ENCODE measurements around the gene DOCK9. TPM values are rescaled to one million over a fixed set of nuclear protein-coding genes. Genes with fewer than 3 reads are reported as not detected.
"Not testable (repeated sequence)": the region's sequence is repeated elsewhere in the genome, so short reads cannot be mapped to it uniquely, and the experiment has no call there.

DOCK9 gene
- total RNA-seq, 1 donor from 2014 or later, result 56.3 TPM

DNA sequence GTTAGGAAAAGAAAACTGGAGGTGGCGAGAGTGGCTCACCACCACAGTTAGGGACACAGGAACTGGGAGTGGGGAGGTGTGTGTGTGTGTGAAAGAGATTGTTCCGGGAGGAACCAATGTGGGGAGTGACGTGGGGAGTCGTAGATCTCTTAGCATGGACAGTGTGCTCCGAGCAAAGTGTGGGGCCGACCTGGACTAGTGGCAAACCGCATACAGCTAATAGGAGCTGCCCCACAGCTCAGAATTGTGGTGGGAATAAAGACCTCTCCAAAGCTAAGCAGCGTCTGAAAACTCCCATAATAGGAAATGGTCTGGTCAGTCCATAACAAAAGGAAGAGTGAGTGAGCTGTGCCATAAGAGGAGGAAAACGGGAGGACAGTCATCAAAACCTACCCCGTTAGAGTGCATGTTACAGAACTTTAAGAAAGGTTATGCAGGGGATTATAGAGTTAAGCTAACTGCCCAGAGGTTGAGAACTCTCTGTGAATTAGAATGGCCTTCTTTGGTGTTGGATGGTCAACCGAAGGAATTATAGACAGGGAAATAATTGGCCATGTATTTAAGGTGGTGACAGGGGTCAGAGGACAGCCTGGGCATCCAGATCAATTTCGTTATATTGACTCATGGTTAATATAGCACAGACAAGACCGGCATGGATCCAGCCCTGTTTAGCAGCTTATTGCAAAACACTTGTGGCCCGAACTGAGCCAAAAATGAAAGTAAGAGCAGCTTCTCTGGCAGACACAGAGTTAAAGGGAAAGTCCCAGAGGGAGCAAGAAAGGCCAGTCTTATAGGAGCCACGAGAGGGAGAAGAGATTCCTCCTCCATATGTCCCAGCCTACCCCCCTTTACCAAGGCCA is 216.5 kb downstream of the DOCK9 start:
- H3K4me1 ChIP-seq (ENCODE audit: insufficient read depth, low read length), result no peaks in the 10 kb centered on the region
- no peaks in the 10 kb centered on the region for H3K79me2 ChIP-seq (ENCODE audit: insufficient read depth, low read length)
- H2AFZ ChIP-seq (ENCODE audit: low read depth, low read length), result peak overlapping the region; percentile 69

GRCh38 chr13:98755729-98756128 is 222.1 kb downstream of the DOCK9 start:
- Histone ChIP-seq H3K4me1 (ENCODE audit: insufficient read depth, low read length) (peaks cover 7% of the 10 kb centered on the region), H3K79me2 (ENCODE audit: insufficient read depth, low read length) (no peaks in the 10 kb centered on the region), H3K36me3 (ENCODE audit: insufficient read depth, low read length) (no peaks in the 10 kb centered on the region), H3K4me3 (ENCODE audit: insufficient read depth, low read depth, low read length) (no peak overlapping the region), H2AFZ (ENCODE audit: low read depth, low read length) (no peak overlapping the region), H3K9ac (ENCODE audit: low read length) (no peak overlapping the region), H4K20me1 (ENCODE audit: insufficient read depth, low read length) (no peaks in the 10 kb centered on the region), H3K4me2 (ENCODE audit: low read length) (no peak overlapping the region), H3K27me3 (ENCODE audit: insufficient read depth, low read length) (peaks cover 18% of the 10 kb centered on the region), H3K9me3 (ENCODE audit: insufficient read depth, low read depth, low read length) (no peaks in the 10 kb centered on the region), H3K27ac (ENCODE audit: low read depth, low read length) (no peak overlapping the region)
- peaks cover 1% of the 10 kb centered on the region for H3K36me3 Mint-ChIP-seq (ENCODE audit: low read depth, unreplicated experiment)
- FAIRE-seq, result no peak
- TF ChIP-seq EZH2 (IDR thresholded peaks at IDR 0.05; ENCODE audit: insufficient read depth, low read length) (no peak), CTCF (IDR thresholded peaks at IDR 0.05; ENCODE audit: insufficient read depth, low read depth, low read length) (no peak)
- H3K27ac Mint-ChIP-seq (ENCODE audit: unreplicated experiment), result no peak overlapping the region
- no peak for DNase-seq (ENCODE audit: low read depth)
- H3K27me3 Mint-ChIP-seq (ENCODE audit: low read depth, unreplicated experiment), result peaks cover 56% of the 10 kb centered on the region
- H3K4me3 Mint-ChIP-seq (ENCODE audit: unreplicated experiment), result no peak overlapping the region
- no peaks in the 10 kb centered on the region for H3K4me1 Mint-ChIP-seq (ENCODE audit: low read depth, unreplicated experiment)
- H3K9me3 Mint-ChIP-seq (ENCODE audit: unreplicated experiment), result peaks cover 24% of the 10 kb centered on the region

More for the DNA sequence above, 216.5 kb downstream of the DOCK9 start:
- H3K36me3 ChIP-seq (ENCODE audit: insufficient read depth, low read length), result no peaks in the 10 kb centered on the region
- no peak overlapping the region for H3K27ac ChIP-seq (ENCODE audit: low read depth, low read length)
- H3K4me3 ChIP-seq (ENCODE audit: insufficient read depth, low read depth, low read length), result no peak overlapping the region
- no peaks in the 10 kb centered on the region for H3K9me3 ChIP-seq (ENCODE audit: insufficient read depth, low read depth, low read length)
- H3K27me3 Mint-ChIP-seq (ENCODE audit: low read depth, unreplicated experiment), result peaks cover 32% of the 10 kb centered on the region
- no peak overlapping the region for H3K4me3 Mint-ChIP-seq (ENCODE audit: unreplicated experiment)
- peaks cover 7% of the 10 kb centered on the region for H3K27me3 ChIP-seq (ENCODE audit: insufficient read depth, low read length)
- FAIRE-seq (no peak), DNase-seq (ENCODE audit: low read depth) (peak; percentile 25)
- no peaks in the 10 kb centered on the region for H4K20me1 ChIP-seq (ENCODE audit: insufficient read depth, low read length)
- no peaks in the 10 kb centered on the region for H3K36me3 Mint-ChIP-seq (ENCODE audit: low read depth, unreplicated experiment)
- peaks cover 2% of the 10 kb centered on the region for H3K4me1 Mint-ChIP-seq (ENCODE audit: low read depth, unreplicated experiment)
- no peak for TF ChIP-seq CTCF (IDR thresholded peaks at IDR 0.05; ENCODE audit: insufficient read depth, low read depth, low read length)
- no peak for TF ChIP-seq EZH2 (IDR thresholded peaks at IDR 0.05; ENCODE audit: insufficient read depth, low read length)
- peak overlapping the region; percentile 46 for H3K4me2 ChIP-seq (ENCODE audit: low read length)
- H3K27ac Mint-ChIP-seq (ENCODE audit: unreplicated experiment), result peak overlapping the region; percentile 14
- H3K9me3 Mint-ChIP-seq (ENCODE audit: unreplicated experiment), result peaks cover 4% of the 10 kb centered on the region
- H3K9ac ChIP-seq (ENCODE audit: low read length), result no peak overlapping the region

GRCh38 chr13:98755116-98755515 is 222.7 kb downstream of the DOCK9 start:
- Histone ChIP-seq H3K36me3 (ENCODE audit: insufficient read depth, low read length) (no peaks in the 10 kb centered on the region), H3K4me2 (ENCODE audit: low read length) (no peak overlapping the region), H2AFZ (ENCODE audit: low read depth, low read length) (no peak overlapping the region), H4K20me1 (ENCODE audit: insufficient read depth, low read length) (no peaks in the 10 kb centered on the region), H3K27ac (ENCODE audit: low read depth, low read length) (no peak overlapping the region), H3K4me1 (ENCODE audit: insufficient read depth, low read length) (peaks cover 7% of the 10 kb centered on the region), H3K4me3 (ENCODE audit: insufficient read depth, low read depth, low read length) (no peak overlapping the region), H3K27me3 (ENCODE audit: insufficient read depth, low read length) (peaks cover 21% of the 10 kb centered on the region), H3K9ac (ENCODE audit: low read length) (no peak overlapping the region), H3K79me2 (ENCODE audit: insufficient read depth, low read length) (no peaks in the 10 kb centered on the region), H3K9me3 (ENCODE audit: insufficient read depth, low read depth, low read length) (no peaks in the 10 kb centered on the region)
- DNase-seq (ENCODE audit: low read depth), result no peak
- Mint-ChIP-seq H3K4me1 (ENCODE audit: low read depth, unreplicated experiment) (no peaks in the 10 kb centered on the region), H3K27ac (ENCODE audit: unreplicated experiment) (no peak overlapping the region), H3K27me3 (ENCODE audit: low read depth, unreplicated experiment) (peaks cover 62% of the 10 kb centered on the region), H3K4me3 (ENCODE audit: unreplicated experiment) (no peak overlapping the region), H3K9me3 (ENCODE audit: unreplicated experiment) (peaks cover 24% of the 10 kb centered on the region), H3K36me3 (ENCODE audit: low read depth, unreplicated experiment) (peaks cover 1% of the 10 kb centered on the region)
- FAIRE-seq, result no peak
- no peak for TF ChIP-seq CTCF (IDR thresholded peaks at IDR 0.05; ENCODE audit: insufficient read depth, low read depth, low read length)
- no peak for TF ChIP-seq EZH2 (IDR thresholded peaks at IDR 0.05; ENCODE audit: insufficient read depth, low read length)

GRCh38 chr13:98754468-98754867 is 223.4 kb downstream of the DOCK9 start:
- H3K4me3 Mint-ChIP-seq (ENCODE audit: unreplicated experiment); H3K27ac ChIP-seq (ENCODE audit: low read depth, low read length): not testable (repeated sequence)
- peaks cover 67% of the 10 kb centered on the region for H3K27me3 Mint-ChIP-seq (ENCODE audit: low read depth, unreplicated experiment)

More at GRCh38 chr13:98754468-98754867, 223.4 kb downstream of the DOCK9 start:
- not testable (repeated sequence) for H3K4me1 Mint-ChIP-seq (ENCODE audit: low read depth, unreplicated experiment); H3K4me3 ChIP-seq (ENCODE audit: insufficient read depth, low read depth, low read length); H2AFZ ChIP-seq (ENCODE audit: low read depth, low read length); H3K4me1 ChIP-seq (ENCODE audit: insufficient read depth, low read length); H3K9ac ChIP-seq (ENCODE audit: low read length); DNase-seq (ENCODE audit: low read depth); H3K9me3 ChIP-seq (ENCODE audit: insufficient read depth, low read depth, low read length); H3K79me2 ChIP-seq (ENCODE audit: insufficient read depth, low read length); FAIRE-seq; H4K20me1 ChIP-seq (ENCODE audit: insufficient read depth, low read length); H3K4me2 ChIP-seq (ENCODE audit: low read length); H3K27ac Mint-ChIP-seq (ENCODE audit: unreplicated experiment); H3K36me3 ChIP-seq (ENCODE audit: insufficient read depth, low read length); H3K36me3 Mint-ChIP-seq (ENCODE audit: low read depth, unreplicated experiment)
- H3K27me3 ChIP-seq (ENCODE audit: insufficient read depth, low read length), result peaks cover 21% of the 10 kb centered on the region
- H3K9me3 Mint-ChIP-seq (ENCODE audit: unreplicated experiment), result peaks cover 21% of the 10 kb centered on the region
